Panc1 (cell line): Measurements from ENCODE around the gene MIOS.

Experiments
- POLR2AphosphoS5 ChIP-seq: IDR thresholded peaks from 2 replicates; pipeline ENCODE4 v1.6.1; 2012; ENCODE audit warnings: mild to moderate bottlenecking, low read depth, low read length, moderate library complexity
- SIN3A ChIP-seq: IDR thresholded peaks from 2 replicates; pipeline ENCODE4 v1.6.1; 2012; ENCODE audit warnings: low read depth, mild to moderate bottlenecking, low read length, moderate library complexity, borderline replicate concordance; ENCODE audit not compliant: insufficient read depth
- TCF7L2 ChIP-seq: IDR thresholded peaks from 2 replicates; pipeline ENCODE4 v1.6.1; 2011; ENCODE audit warnings: mild to moderate bottlenecking, low read depth, low read length, inconsistent platforms
- TF ChIP-seq, protein P1 (sequence below): fragments of 450-650 bp; IDR thresholded peaks from 2 replicates; pipeline ENCODE4 v1.5.1; 2017; ENCODE audit warnings: mild to moderate bottlenecking

DNA sequence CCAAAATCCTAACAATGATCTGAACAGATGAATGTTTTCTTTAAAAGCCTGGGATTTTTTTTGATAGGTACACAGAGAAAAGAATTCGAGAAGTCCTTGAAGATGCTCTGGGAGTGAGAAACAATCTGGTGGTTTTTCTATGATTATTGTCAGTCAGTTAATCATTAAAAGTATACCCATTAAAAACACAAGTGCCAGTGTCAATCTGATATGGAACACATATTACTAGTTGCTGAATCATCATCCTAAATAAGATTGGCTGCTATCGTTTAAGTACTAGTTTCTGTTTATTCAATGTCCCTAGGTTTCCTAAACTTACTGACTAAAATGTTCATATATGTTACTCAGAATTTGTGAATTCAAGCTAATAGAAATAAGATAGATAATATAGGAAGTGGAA, 47.2 kb upstream of the MIOS start:
- TF ChIP-seq, protein P1, sequence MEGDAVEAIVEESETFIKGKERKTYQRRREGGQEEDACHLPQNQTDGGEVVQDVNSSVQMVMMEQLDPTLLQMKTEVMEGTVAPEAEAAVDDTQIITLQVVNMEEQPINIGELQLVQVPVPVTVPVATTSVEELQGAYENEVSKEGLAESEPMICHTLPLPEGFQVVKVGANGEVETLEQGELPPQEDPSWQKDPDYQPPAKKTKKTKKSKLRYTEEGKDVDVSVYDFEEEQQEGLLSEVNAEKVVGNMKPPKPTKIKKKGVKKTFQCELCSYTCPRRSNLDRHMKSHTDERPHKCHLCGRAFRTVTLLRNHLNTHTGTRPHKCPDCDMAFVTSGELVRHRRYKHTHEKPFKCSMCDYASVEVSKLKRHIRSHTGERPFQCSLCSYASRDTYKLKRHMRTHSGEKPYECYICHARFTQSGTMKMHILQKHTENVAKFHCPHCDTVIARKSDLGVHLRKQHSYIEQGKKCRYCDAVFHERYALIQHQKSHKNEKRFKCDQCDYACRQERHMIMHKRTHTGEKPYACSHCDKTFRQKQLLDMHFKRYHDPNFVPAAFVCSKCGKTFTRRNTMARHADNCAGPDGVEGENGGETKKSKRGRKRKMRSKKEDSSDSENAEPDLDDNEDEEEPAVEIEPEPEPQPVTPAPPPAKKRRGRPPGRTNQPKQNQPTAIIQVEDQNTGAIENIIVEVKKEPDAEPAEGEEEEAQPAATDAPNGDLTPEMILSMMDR = no peak
- TF ChIP-seq TCF7L2 (no peak), POLR2AphosphoS5 (no peak), SIN3A (no peak)
